Mucosa of descending colon (tissue), 3 donors: ENCODE measurements around the gene ZNF576. TPM values are rescaled to one million over a fixed set of nuclear protein-coding genes. Genes with fewer than 3 reads are reported as not detected.

Experiments used
- ATAC-seq: fragments of 200-7000 bp; cut with Tn5 transposase; one replicate; pipeline ENCODE4 v1.9.1; 2020; ENCODE audit warnings: mild to moderate bottlenecking, moderate library complexity
- DNase-seq, 3 donors: peaks; one replicate each; pipeline ENCODE4 v3.0.0-alpha.2; 2020
- H3K36me3 ChIP-seq: fragments of 200-600 bp; one replicate; pipeline ENCODE4 v1.8.0; 2021; ENCODE audit warnings: low read depth, mild to moderate bottlenecking
- H3K4me1 ChIP-seq: fragments of 200-600 bp; one replicate; pipeline ENCODE4 v1.8.0; 2021; ENCODE audit warnings: low read depth, mild to moderate bottlenecking
- H3K4me3 ChIP-seq: fragments of 200-600 bp; one replicate; pipeline ENCODE4 v1.8.0; 2021; ENCODE audit warnings: mild to moderate bottlenecking
- H3K9me3 ChIP-seq: fragments of 200-600 bp; one replicate; pipeline ENCODE4 v1.8.0; 2021; ENCODE audit warnings: mild to moderate bottlenecking
- CTCF ChIP-seq: fragments of 200-600 bp; IDR thresholded peaks from one replicate; pipeline ENCODE4 v1.8.0; 2022; ENCODE audit warnings: antibody characterized with exemption, mild to moderate bottlenecking
- intact Hi-C, 2 donors: fragments of 100-400 bp; cut with DNase I in 1 of 2; cut with micrococcal nuclease in 1 of 2; formaldehyde crosslinking; loops; one replicate each; pipeline versions ENCODE4 v1.11.0 to v1.11.1; 2022; cut with DNase I, micrococcal nuclease
- total RNA-seq, 3 donors: library from RNA; stranded (reverse); fragmentation: NEBNext Ultra II Directional in 2 of 3; extraction: Animal tissue kit (Norgen Biotek cat#: 25700) in 2 of 3; gene quantifications; one replicate each; pipeline versions ENCODE4 v1.2.1 to v1.2.4, GENCODE V29; 2021 to 2023
- donor health status: DM: no; HTN: no; CAD: no; lungs with moderate emphysema.
- donor health status: DM: no; HTN: no; CAD: no.
- donor health status: DM: no; HTN: yes; CAD: no.

Gene ZNF576
- total RNA-seq, 3 donors from 2014 or later, result 15.4 to 18.9 (median 16.3) TPM

DNA sequence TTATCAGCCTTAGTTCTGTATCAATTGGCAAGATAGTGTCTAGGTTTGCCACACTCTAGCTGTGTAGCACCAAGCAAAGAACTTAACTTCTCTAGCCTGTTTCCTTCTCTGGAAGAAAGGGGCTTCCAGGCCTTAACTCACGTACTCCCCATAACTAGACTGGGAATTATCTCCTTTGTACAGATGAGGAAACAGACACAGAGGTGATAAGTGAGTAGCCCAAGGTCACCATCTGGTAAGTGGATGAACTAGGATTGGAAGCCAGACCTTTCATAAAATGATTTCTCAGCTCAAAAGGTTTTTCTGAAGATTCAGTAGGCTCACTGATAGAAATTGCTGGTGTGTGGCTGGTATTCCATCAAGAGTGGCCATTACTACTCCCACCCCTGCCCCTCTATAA is 19.9 kb downstream of the ZNF576 start:
- no peak for TF ChIP-seq CTCF
- Histone ChIP-seq H3K9me3 (no peaks in the 10 kb centered on the region), H3K4me1 (peaks cover 11% of the 10 kb centered on the region), H3K36me3 (no peaks in the 10 kb centered on the region), H3K4me3 (no peak overlapping the region)
- DNase-seq (no peak), ATAC-seq (no peak)
- intact Hi-C loops, result no loop called here

GRCh38 chr19:43616954-43617353 is 20.6 kb downstream of the ZNF576 start:
- Histone ChIP-seq H3K4me1 (peaks cover 11% of the 10 kb centered on the region), H3K36me3 (no peaks in the 10 kb centered on the region), H3K4me3 (no peak overlapping the region), H3K9me3 (no peaks in the 10 kb centered on the region)
- intact Hi-C loops, result no loop called here
- no peak for ATAC-seq
- DNase-seq, result no peak
- TF ChIP-seq CTCF, result no peak

GRCh38 chr19:43618921-43619261 is 22.5 kb downstream of the ZNF576 start:
- Histone ChIP-seq H3K36me3 (no peaks in the 10 kb centered on the region), H3K4me1 (peaks cover 11% of the 10 kb centered on the region), H3K4me3 (peak overlapping the region; percentile 68), H3K9me3 (no peaks in the 10 kb centered on the region)
- ATAC-seq, result peak; percentile 48
- no peak for TF ChIP-seq CTCF
- DNase-seq, result no peak
- intact Hi-C loops, result no loop called here

DNA sequence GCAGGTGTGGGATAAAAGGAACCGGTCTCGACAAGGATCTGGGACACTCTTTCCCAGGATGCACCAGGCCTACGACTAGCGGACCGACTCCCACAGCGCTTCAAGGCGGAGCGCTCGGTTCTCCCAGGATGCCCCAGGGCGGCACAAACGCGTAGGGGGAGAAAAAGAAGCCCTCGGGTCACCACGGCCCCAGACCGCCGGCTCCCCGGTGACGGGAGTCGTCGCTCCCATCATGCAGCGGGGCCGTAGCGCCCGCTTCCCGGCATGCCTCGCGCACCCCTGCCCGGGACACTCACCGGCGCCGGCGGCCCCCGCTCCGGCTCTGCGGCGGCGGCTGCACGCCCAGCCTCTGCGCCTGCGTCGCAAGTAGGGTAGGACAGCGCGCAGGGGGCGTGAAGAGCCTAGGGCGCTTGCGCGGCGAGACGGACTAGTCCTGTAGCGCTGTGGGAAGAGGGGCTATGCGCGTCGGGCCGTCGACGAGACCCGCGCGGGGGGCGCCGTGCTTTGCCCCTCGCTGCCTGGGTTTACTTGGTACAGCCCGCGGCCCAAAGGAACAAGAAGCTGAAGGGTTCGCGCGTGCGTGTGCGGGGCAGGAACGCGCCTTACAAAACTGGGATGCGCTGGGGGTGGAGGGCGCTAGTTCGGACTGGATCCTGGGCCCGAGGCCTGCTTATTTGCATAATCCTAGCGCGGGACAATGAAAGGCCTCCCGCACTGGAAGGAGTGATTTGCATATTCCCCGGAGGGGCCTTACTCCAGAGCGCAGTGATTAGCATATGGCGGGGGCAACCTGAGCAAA is 23.1 kb downstream of the ZNF576 start, which contains the start of gene ZNF428:
ZNF428 (minus strand) TSS at position 368 of the 799 bp plus-strand sequence. CDS start 5,325 bp downstream, outside the sequence.
- Histone ChIP-seq H3K9me3 (no peaks in the 10 kb centered on the region), H3K36me3 (no peaks in the 10 kb centered on the region), H3K4me3 (peak within 1 kb of the TSS; percentile 68), H3K4me1 (peaks cover 11% of the 10 kb centered on the region)
- intact Hi-C loops, result no loop called here
- DNase-seq (peak; percentile 85 to 90 (median 89)), ATAC-seq (peak; percentile 93)
- no peak for TF ChIP-seq CTCF

DNA sequence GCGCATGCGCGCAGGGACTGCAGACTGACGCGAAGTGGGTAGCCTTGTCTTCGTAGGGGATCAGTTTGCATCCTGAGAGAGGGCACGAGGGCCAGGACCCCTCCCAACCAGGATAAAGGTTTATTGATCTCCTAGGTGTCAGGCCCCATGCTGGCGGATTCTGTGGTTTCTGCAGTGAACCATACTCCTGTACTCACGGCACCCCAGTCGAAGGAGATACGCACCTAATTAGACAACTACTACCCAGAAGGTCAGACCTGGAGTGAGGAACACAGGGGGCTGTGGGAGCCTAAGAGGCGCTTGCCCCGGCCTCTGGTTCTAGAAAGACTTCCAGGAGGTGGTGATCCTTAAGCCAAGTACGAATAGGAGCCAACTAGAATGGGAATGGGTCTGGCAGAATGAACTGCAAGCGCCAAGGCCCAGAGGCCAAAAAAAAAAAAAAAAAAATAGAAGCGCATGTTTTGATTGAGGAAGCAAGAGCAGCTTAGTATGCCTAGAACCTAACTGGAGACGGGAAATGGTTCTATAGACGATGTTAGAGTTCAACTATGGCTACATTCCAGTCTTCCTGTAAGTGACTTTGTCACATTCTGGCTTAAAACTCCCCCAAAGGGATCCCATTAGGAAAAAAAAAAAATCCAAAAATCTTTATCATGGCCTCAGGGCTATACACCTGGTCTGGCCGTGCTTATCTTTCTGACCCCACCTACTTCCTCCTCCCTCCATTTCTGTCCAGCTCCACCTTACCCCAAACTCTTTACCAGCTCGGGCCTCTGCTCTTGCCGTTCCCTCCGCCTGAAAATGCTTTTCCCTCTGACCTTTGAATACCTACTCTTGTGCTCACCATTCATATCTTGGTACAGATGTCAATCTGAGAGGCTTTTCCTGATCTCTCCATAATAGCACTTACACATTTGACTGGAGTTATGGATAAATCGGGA is 23.9 kb downstream of the ZNF576 start:
- intact Hi-C loops, result no loop called here
- DNase-seq (no peak), ATAC-seq (no peak)
- H3K9me3 ChIP-seq, result no peaks in the 10 kb centered on the region
- H3K4me1 ChIP-seq, result peaks cover 11% of the 10 kb centered on the region
- H3K36me3 ChIP-seq, result no peaks in the 10 kb centered on the region
- TF ChIP-seq CTCF, result no peak
- peak overlapping the region; percentile 68 for H3K4me3 ChIP-seq
